Fibroblast of lung (primary cell): ENCODE measurements around the gene FHOD3. TPM values are rescaled to one million over a fixed set of nuclear protein-coding genes. Genes with fewer than 3 reads are reported as not detected.

Source experiments
- DNase-seq, 2 donors: peaks; one replicate each; pipeline versions ENCODE4 v3.0.0 to v3.0.0-alpha.2; 2010; ENCODE audit warnings: low read depth in 2 of 2
- H2AFZ ChIP-seq: 2 replicates; pipeline ENCODE4 v1.5.1; 2012; ENCODE audit warnings: low read length, control low read depth, inconsistent platforms
- H3K27ac ChIP-seq: 2 replicates; pipeline ENCODE4 v1.5.1; 2011; ENCODE audit warnings: low read length, control low read depth; ENCODE audit not compliant: insufficient read depth
- H3K27me3 ChIP-seq: 2 replicates; pipeline ENCODE4 v1.5.1; 2011; ENCODE audit warnings: mild to moderate bottlenecking, low read length; ENCODE audit not compliant: control insufficient read depth, insufficient read depth
- H3K36me3 ChIP-seq: 2 replicates; pipeline ENCODE4 v1.5.1; 2011; ENCODE audit warnings: low read length; ENCODE audit not compliant: control insufficient read depth, insufficient read depth
- H3K4me1 ChIP-seq: 2 replicates; pipeline ENCODE4 v1.5.1; 2011; ENCODE audit warnings: low read length; ENCODE audit not compliant: control insufficient read depth, insufficient read depth; ENCODE audit errors: extremely low read depth
- H3K4me2 ChIP-seq: 2 replicates; pipeline ENCODE4 v1.5.1; 2011; ENCODE audit warnings: low read length, control low read depth; ENCODE audit not compliant: insufficient read depth; ENCODE audit errors: extremely low read depth
- H3K4me3 ChIP-seq, 4 experiments: fragments of 200-600 bp in 1 of 4; sonication (generic) in 1 of 4; replicated peaks in 1 of 4; 2 replicates each; pipeline ENCODE4 v1.5.1; 2011 to 2016; ENCODE audit warnings: low read length in 4 of 4, low read depth in 3 of 4, mild to moderate bottlenecking in 3 of 4, control low read depth in 2 of 4, inconsistent platforms in 1 of 4, mixed read lengths in 1 of 4; ENCODE audit not compliant: insufficient read depth in 1 of 4; ENCODE audit errors: control extremely low read depth in 1 of 4
- H3K79me2 ChIP-seq: 2 replicates; pipeline ENCODE4 v1.5.1; 2012; ENCODE audit warnings: mild to moderate bottlenecking, low read length, inconsistent platforms; ENCODE audit not compliant: control insufficient read depth, insufficient read depth
- H3K9ac ChIP-seq: 2 replicates; pipeline ENCODE4 v1.5.1; 2011; ENCODE audit warnings: mild to moderate bottlenecking, low read length, control low read depth; ENCODE audit not compliant: insufficient read depth
- H3K9me3 ChIP-seq: 2 replicates; pipeline ENCODE4 v1.5.1; 2012; ENCODE audit warnings: low read depth, low read length; ENCODE audit not compliant: control insufficient read depth, insufficient read depth
- H4K20me1 ChIP-seq: 2 replicates; pipeline ENCODE4 v1.5.1; 2011; ENCODE audit warnings: low read length; ENCODE audit not compliant: control insufficient read depth, insufficient read depth; ENCODE audit errors: extremely low read depth
- EZH2 ChIP-seq: IDR thresholded peaks from 2 replicates; pipeline ENCODE4 v1.5.1; 2012; ENCODE audit warnings: low read length, control low read depth, mild to moderate bottlenecking; ENCODE audit errors: missing control alignments
- polyA plus RNA-seq, 2 donors: library from polyadenylated mRNA; depleted of rRNA in 1 of 2; stranded (reverse) in 1 of 2; unstranded in 1 of 2; fragments of >200 nt; gene quantifications; 2 replicates each; pipeline ENCODE4 v1.2.1, GENCODE V29; 2011 to 2012; ENCODE audit warnings: missing spikeins in 1 of 2
- total RNA-seq: library from RNA; depleted of rRNA; stranded (reverse); fragments of >200 nt; gene quantifications from 2 replicates; pipeline ENCODE4 v1.2.1, GENCODE V29; 2014
- TF ChIP-seq, protein P1 (sequence below), 2 donors: IDR thresholded peaks in 1 of 2; conservative IDR thresholded peaks in 1 of 2; 1 replicate in 1 of 2; 2 replicates in 1 of 2; pipeline ENCODE4 v1.5.1; 2011 to 2012; ENCODE audit warnings: low read length in 2 of 2, control low read depth in 1 of 2, inconsistent platforms in 1 of 2, low read depth in 1 of 2, mild to moderate bottlenecking in 1 of 2

FHOD3 gene
- total and polyA plus RNA-seq, 2 donors (not counting 1 experiment from before 2014, with no cell fraction given): 16.1 to 28.2 TPM

DNA sequence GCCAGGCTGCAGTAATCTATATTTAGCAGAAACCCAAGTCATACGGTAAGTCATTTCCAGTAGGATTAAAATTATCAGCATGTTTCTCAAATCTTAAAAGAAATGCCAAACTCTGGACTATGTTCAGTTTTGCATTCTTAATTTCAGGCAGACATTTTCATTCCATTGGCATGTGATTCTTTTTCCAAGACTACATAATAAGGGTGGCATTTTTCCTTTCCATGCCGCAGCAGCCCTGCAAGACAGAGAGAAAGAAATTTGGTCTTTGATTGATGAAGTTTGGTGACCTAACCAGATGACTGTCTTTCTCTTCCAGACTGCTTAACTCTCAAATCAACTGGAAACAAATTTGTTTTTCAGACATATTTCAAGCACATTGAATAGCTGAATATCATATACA is 118.1 kb downstream of the FHOD3 start:
- Histone ChIP-seq H3K27ac (no peak overlapping the region), H3K4me3 (no peak overlapping the region), H3K36me3 (no peaks in the 10 kb centered on the region), H4K20me1 (no peaks in the 10 kb centered on the region), H3K27me3 (no peaks in the 10 kb centered on the region), H3K4me2 (no peak overlapping the region), H3K79me2 (no peaks in the 10 kb centered on the region), H3K9me3 (no peaks in the 10 kb centered on the region), H3K9ac (no peak overlapping the region), H2AFZ (no peak overlapping the region), H3K4me1 (peaks cover 2% of the 10 kb centered on the region)
- peak in 1 of 2 donors; percentile 79 for DNase-seq
- TF ChIP-seq, protein P1, sequence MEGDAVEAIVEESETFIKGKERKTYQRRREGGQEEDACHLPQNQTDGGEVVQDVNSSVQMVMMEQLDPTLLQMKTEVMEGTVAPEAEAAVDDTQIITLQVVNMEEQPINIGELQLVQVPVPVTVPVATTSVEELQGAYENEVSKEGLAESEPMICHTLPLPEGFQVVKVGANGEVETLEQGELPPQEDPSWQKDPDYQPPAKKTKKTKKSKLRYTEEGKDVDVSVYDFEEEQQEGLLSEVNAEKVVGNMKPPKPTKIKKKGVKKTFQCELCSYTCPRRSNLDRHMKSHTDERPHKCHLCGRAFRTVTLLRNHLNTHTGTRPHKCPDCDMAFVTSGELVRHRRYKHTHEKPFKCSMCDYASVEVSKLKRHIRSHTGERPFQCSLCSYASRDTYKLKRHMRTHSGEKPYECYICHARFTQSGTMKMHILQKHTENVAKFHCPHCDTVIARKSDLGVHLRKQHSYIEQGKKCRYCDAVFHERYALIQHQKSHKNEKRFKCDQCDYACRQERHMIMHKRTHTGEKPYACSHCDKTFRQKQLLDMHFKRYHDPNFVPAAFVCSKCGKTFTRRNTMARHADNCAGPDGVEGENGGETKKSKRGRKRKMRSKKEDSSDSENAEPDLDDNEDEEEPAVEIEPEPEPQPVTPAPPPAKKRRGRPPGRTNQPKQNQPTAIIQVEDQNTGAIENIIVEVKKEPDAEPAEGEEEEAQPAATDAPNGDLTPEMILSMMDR (conservative IDR thresholded peaks at IDR 0.05 in 1 of 2, IDR thresholded peaks at IDR 0.05 in 1 of 2; ENCODE audit: low read depth in 1 of 2, low read length in 2 of 2): no peak
- TF ChIP-seq EZH2: no peak

- DNase-seq: no peak
- no peak overlapping the region for H3K4me2 ChIP-seq
- no peaks in the 10 kb centered on the region for H3K27me3 ChIP-seq
- no peak overlapping the region for H3K9ac ChIP-seq
- H3K9me3 ChIP-seq: no peaks in the 10 kb centered on the region
- peaks cover 4% of the 10 kb centered on the region for H3K4me1 ChIP-seq
- no peaks in the 10 kb centered on the region for H3K79me2 ChIP-seq
- H2AFZ ChIP-seq: no peak overlapping the region
- H3K27ac ChIP-seq: no peak overlapping the region
- TF ChIP-seq, protein P1 (conservative IDR thresholded peaks at IDR 0.05 in 1 of 2, IDR thresholded peaks at IDR 0.05 in 1 of 2; ENCODE audit: low read depth in 1 of 2, low read length in 2 of 2): no peak
- no peak for TF ChIP-seq EZH2
- H3K4me3 ChIP-seq: no peak overlapping the region
- H3K36me3 ChIP-seq: no peaks in the 10 kb centered on the region
- no peaks in the 10 kb centered on the region for H4K20me1 ChIP-seq
Observed at GRCh38 chr18:36419188-36419899, 121.8 kb downstream of the FHOD3 start.

DNA sequence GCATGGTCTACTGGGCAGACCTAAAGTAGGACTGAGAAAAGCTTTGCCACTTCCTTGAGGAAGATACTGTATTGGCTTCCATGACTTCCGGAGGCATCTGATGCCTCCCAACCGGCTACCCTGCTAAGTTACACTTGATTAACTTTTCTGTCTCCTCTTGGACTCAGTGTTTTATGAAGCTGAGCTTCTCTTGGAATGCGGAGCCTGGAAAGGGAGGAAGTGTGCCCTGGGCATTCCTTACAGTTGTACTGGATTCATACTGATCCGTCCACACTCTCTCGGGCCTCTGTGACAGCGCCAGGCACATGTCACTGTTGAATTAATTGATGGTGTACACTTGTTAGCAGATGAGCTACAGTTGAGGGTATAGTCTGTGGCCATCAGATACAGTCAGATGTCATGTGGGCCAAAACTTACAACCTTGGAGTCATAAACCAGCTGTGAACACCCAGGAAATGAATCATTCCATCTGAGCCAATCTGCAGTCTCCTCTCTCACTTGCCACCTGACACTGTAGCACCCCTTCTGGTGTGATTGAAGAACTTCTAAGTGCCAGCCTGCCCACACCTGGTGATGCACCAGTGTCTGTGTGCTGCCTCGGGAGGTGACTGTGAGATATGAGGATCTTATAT is 122.5 kb downstream of the FHOD3 start:
- Histone ChIP-seq H4K20me1 (no peaks in the 10 kb centered on the region), H3K4me2 (no peak overlapping the region), H3K4me3 (no peak overlapping the region), H3K27ac (no peak overlapping the region), H3K9ac (no peak overlapping the region), H3K27me3 (no peaks in the 10 kb centered on the region), H2AFZ (no peak overlapping the region), H3K36me3 (no peaks in the 10 kb centered on the region), H3K4me1 (peaks cover 4% of the 10 kb centered on the region), H3K79me2 (no peaks in the 10 kb centered on the region), H3K9me3 (no peaks in the 10 kb centered on the region)
- peak in 1 of 2 donors; percentile 57 for DNase-seq
- TF ChIP-seq EZH2: no peak
- TF ChIP-seq, protein P1 (conservative IDR thresholded peaks at IDR 0.05 in 1 of 2, IDR thresholded peaks at IDR 0.05 in 1 of 2; ENCODE audit: low read depth in 1 of 2, low read length in 2 of 2): no peak
